ENCODE results near the gene LRSAM1.

Gene LRSAM1

DNA sequence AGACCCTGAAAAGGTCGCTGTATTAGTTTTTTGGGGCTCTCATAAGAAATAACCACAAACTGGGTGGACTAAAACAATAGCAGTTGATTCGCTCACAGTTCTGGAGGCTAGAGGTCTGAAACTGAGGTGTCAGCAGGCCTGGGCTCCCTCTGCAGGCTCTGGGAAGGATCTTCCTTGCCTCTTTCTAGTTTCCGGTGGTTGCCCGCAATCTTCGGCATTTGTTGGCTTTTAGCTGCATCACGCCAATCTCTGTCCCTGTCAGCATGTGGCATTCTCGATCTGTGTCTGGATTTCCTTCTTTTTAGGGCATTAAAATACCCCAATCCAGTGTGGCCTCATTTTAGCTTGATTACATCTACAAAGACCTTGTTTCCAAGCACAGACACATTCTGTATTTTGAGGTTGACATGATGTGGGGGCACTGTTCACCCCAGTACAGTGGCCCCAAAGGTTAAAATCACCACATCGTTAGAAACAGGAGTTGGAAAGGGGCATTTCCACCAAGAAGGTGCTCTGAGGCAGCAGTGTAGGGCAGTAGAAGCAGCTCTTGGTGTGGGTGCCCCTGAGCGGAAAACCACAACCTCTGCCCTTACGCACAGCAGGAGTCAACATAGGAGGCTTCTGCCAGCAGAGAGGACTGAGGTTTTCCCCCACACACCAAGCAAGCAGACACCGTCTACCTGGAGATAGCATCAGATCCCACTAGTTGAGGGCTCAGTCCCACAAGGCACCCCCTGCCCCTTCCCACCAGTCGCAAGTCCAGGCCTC lies 13.6 kb upstream of the LRSAM1 start:
- Histone ChIP-seq H3K9ac (ENCODE audit: low read length) (no peak overlapping the region), H3K9me3 (ENCODE audit: insufficient read depth, low read length) (no peaks in the 10 kb centered on the region), H3F3A (ENCODE audit: insufficient read depth) (no peaks in the 10 kb centered on the region), H4K20me1 (ENCODE audit: low read depth, low read length) (no peaks in the 10 kb centered on the region), H3K79me2 (ENCODE audit: insufficient read depth, low read length) (no peaks in the 10 kb centered on the region), H3K4me3 (ENCODE audit: insufficient read depth, low read length, poor library complexity, severe bottlenecking) (no peak overlapping the region), H3K27me3 (ENCODE audit: low read length) (no peaks in the 10 kb centered on the region), H3K4me2 (ENCODE audit: low read depth, low read length, poor library complexity, severe bottlenecking) (no peak overlapping the region), H3K27ac (ENCODE audit: low read depth, low read length) (no peak overlapping the region), H2AFZ (ENCODE audit: low read depth, low read length, severe bottlenecking) (no peak overlapping the region), H3K9me2 (replicated peaks; ENCODE audit: insufficient read depth, low read length) (no peaks in the 10 kb centered on the region), H3K36me3 (ENCODE audit: low read length) (peaks cover 3% of the 10 kb centered on the region; the same call in 1 of the 2 replicates)
- TF ChIP-seq EZH2phosphoT487 (conservative IDR thresholded peaks at IDR 0.05; ENCODE audit: low read length) (no peak), CTCF (IDR thresholded peaks at IDR 0.05; ENCODE audit: insufficient read depth, low read length, poor library complexity, severe bottlenecking) (no peak)

- Histone ChIP-seq H3K27ac (ENCODE audit: low read depth, low read length) (no peak overlapping the region), H3K4me2 (ENCODE audit: low read depth, low read length, poor library complexity, severe bottlenecking) (no peak overlapping the region), H3K4me3 (ENCODE audit: insufficient read depth, low read length, poor library complexity, severe bottlenecking) (no peak overlapping the region), H3K9me2 (replicated peaks; ENCODE audit: insufficient read depth, low read length) (no peaks in the 10 kb centered on the region), H2AFZ (ENCODE audit: low read depth, low read length, severe bottlenecking) (no peak overlapping the region), H3K36me3 (ENCODE audit: low read length) (peaks cover 3% of the 10 kb centered on the region; the same call in 1 of the 2 replicates), H3F3A (ENCODE audit: insufficient read depth) (no peaks in the 10 kb centered on the region), H3K9me3 (ENCODE audit: insufficient read depth, low read length) (no peaks in the 10 kb centered on the region), H3K79me2 (ENCODE audit: insufficient read depth, low read length) (no peaks in the 10 kb centered on the region), H3K9ac (ENCODE audit: low read length) (no peak overlapping the region), H3K27me3 (ENCODE audit: low read length) (no peaks in the 10 kb centered on the region), H4K20me1 (ENCODE audit: low read depth, low read length) (no peaks in the 10 kb centered on the region)
- TF ChIP-seq EZH2phosphoT487 (conservative IDR thresholded peaks at IDR 0.05; ENCODE audit: low read length) = no peak
- no peak for TF ChIP-seq CTCF (IDR thresholded peaks at IDR 0.05; ENCODE audit: insufficient read depth, low read length, poor library complexity, severe bottlenecking)
These were observed 12.9 kb upstream of the LRSAM1 start for GRCh38 chr9:127438394-127438793.

DNA sequence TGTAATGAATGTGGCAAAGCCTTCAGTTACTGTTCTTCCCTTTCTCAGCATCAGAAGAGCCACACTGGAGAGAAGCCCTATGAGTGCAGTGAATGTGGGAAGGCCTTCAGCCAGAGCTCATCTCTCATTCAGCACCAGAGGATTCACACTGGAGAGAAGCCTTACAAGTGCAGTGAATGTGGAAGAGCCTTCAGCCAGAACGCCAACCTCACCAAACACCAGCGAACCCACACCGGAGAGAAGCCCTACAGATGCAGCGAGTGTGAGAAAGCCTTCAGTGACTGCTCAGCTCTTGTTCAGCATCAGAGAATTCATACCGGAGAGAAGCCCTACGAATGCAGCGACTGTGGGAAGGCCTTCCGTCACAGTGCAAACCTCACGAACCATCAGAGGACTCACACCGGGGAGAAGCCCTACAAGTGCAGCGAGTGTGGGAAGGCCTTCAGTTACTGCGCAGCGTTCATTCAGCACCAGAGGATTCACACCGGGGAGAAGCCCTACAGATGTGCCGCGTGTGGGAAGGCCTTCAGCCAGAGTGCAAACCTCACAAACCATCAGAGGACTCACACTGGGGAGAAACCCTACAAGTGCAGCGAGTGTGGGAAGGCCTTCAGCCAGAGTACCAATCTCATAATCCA lies 6.9 kb upstream of the LRSAM1 start:
- Histone ChIP-seq H3K4me2 (ENCODE audit: low read depth, low read length, poor library complexity, severe bottlenecking) (no peak overlapping the region), H3K9me3 (ENCODE audit: insufficient read depth, low read length) (no peaks in the 10 kb centered on the region), H3K27ac (ENCODE audit: low read depth, low read length) (no peak overlapping the region), H4K20me1 (ENCODE audit: low read depth, low read length) (peaks cover 4% of the 10 kb centered on the region; the same call in 1 of the 2 replicates), H3K27me3 (ENCODE audit: low read length) (no peaks in the 10 kb centered on the region), H3F3A (ENCODE audit: insufficient read depth) (peaks cover 52% of the 10 kb centered on the region), H3K36me3 (ENCODE audit: low read length) (peaks cover 25% of the 10 kb centered on the region), H3K9me2 (replicated peaks; ENCODE audit: insufficient read depth, low read length) (no peaks in the 10 kb centered on the region), H3K9ac (ENCODE audit: low read length) (no peak overlapping the region), H3K4me3 (ENCODE audit: insufficient read depth, low read length, poor library complexity, severe bottlenecking) (no peak overlapping the region), H3K79me2 (ENCODE audit: insufficient read depth, low read length) (peaks cover 7% of the 10 kb centered on the region), H2AFZ (ENCODE audit: low read depth, low read length, severe bottlenecking) (no peak overlapping the region)
- TF ChIP-seq EZH2phosphoT487 (conservative IDR thresholded peaks at IDR 0.05; ENCODE audit: low read length) = no peak
- no peak for TF ChIP-seq CTCF (IDR thresholded peaks at IDR 0.05; ENCODE audit: insufficient read depth, low read length, poor library complexity, severe bottlenecking)

All from SU-DHL-6 (cell line).